Osteocyte (in vitro differentiated cells): Measurements from ENCODE around the gene PGF. TPM values are rescaled to one million over a fixed set of nuclear protein-coding genes. Genes with fewer than 3 reads are reported as not detected.

Experiments
- DNase-seq: peaks from one replicate; pipeline ENCODE4 v3.0.0; 2021; ENCODE audit warnings: mixed read lengths; ENCODE audit not compliant: unreplicated experiment; ENCODE audit errors: extremely low spot score
- H3K27ac Mint-ChIP-seq: one replicate; pipeline ENCODE4 v1.8.0; 2021; ENCODE audit warnings: mild to moderate bottlenecking, mixed read lengths; ENCODE audit not compliant: unreplicated experiment
- H3K27me3 Mint-ChIP-seq: one replicate; pipeline ENCODE4 v1.8.0; 2021; ENCODE audit warnings: mixed read lengths; ENCODE audit not compliant: unreplicated experiment
- H3K36me3 Mint-ChIP-seq: one replicate; pipeline ENCODE4 v1.8.0; 2021; ENCODE audit warnings: mixed read lengths; ENCODE audit not compliant: unreplicated experiment
- H3K4me1 Mint-ChIP-seq: one replicate; pipeline ENCODE4 v1.8.0; 2021; ENCODE audit warnings: mixed read lengths; ENCODE audit not compliant: unreplicated experiment
- H3K4me3 Mint-ChIP-seq: one replicate; pipeline ENCODE4 v1.8.0; 2021; ENCODE audit warnings: mild to moderate bottlenecking, moderate library complexity, mixed read lengths; ENCODE audit not compliant: unreplicated experiment
- H3K9me3 Mint-ChIP-seq: one replicate; pipeline ENCODE4 v1.8.0; 2021; ENCODE audit warnings: mixed read lengths; ENCODE audit not compliant: unreplicated experiment
- total RNA-seq: library from RNA; stranded (reverse); gene quantifications from 2 replicates; pipeline ENCODE4 v1.2.1, GENCODE V29; 2021
- TF ChIP-seq, protein P1 (sequence below): fragments of 200-600 bp; sonication (generic); IDR thresholded peaks from 2 replicates; pipeline ENCODE4 v1.5.0; 2021; ENCODE audit warnings: antibody characterized with exemption, mild to moderate bottlenecking, moderate library complexity

Gene PGF
- total RNA-seq, 1 donor from 2014 or later = 3.9 TPM

DNA sequence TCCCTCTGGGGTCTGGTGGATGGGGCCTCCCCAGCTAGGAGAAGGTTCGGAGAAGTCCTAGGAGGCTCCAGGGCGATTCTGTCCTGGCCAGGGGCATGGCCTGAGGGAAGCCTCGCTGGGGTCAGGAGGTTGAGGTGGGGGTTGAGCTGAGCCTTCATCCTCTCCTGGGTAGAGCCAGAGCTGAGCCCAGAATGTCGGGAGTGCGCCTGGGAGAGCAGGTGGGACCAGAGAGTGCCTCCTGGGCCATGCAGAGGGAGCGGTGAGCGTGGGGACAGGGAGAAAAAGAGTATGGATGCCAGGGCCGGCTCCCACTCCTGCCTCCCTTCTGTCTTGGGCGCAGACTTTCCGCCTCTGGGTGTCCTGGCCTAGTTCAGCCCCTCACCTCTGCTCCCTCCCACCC, 45.5 kb downstream of the PGF start:
- no peaks in the 10 kb centered on the region for H3K27me3 Mint-ChIP-seq
- H3K27ac Mint-ChIP-seq = no peak overlapping the region
- H3K4me3 Mint-ChIP-seq = no peak overlapping the region
- H3K36me3 Mint-ChIP-seq = no peaks in the 10 kb centered on the region
- TF ChIP-seq, protein P1, sequence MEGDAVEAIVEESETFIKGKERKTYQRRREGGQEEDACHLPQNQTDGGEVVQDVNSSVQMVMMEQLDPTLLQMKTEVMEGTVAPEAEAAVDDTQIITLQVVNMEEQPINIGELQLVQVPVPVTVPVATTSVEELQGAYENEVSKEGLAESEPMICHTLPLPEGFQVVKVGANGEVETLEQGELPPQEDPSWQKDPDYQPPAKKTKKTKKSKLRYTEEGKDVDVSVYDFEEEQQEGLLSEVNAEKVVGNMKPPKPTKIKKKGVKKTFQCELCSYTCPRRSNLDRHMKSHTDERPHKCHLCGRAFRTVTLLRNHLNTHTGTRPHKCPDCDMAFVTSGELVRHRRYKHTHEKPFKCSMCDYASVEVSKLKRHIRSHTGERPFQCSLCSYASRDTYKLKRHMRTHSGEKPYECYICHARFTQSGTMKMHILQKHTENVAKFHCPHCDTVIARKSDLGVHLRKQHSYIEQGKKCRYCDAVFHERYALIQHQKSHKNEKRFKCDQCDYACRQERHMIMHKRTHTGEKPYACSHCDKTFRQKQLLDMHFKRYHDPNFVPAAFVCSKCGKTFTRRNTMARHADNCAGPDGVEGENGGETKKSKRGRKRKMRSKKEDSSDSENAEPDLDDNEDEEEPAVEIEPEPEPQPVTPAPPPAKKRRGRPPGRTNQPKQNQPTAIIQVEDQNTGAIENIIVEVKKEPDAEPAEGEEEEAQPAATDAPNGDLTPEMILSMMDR = no peak
- peaks cover 15% of the 10 kb centered on the region for H3K4me1 Mint-ChIP-seq
- no peak for DNase-seq
- no peaks in the 10 kb centered on the region for H3K9me3 Mint-ChIP-seq

DNA sequence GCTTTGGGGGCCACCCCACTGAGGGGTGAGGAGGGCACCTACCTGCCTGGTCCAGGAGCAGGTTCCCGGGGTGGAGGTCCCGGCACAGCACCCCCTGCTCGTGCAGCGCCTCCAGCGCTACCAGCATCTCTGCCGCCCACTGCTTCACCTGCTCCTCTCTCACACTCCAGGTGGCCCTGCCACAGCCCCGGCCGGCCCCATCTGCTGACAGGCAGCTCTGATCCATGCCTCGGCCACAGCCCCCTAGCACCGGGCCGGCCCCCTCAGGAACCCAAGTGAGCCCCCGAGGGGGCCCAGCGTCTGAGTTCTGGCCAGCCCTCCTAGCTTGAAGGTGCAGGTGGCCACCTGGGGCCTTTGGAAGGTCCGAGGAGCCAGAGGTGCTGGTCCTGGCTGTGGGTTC, 45.9 kb downstream of the PGF start:
- no peaks in the 10 kb centered on the region for H3K27me3 Mint-ChIP-seq
- DNase-seq = no peak
- peaks cover 17% of the 10 kb centered on the region for H3K4me1 Mint-ChIP-seq
- H3K36me3 Mint-ChIP-seq = no peaks in the 10 kb centered on the region
- no peak overlapping the region for H3K4me3 Mint-ChIP-seq
- H3K27ac Mint-ChIP-seq = no peak overlapping the region
- H3K9me3 Mint-ChIP-seq = no peaks in the 10 kb centered on the region
- TF ChIP-seq, protein P1 = no peak

DNA sequence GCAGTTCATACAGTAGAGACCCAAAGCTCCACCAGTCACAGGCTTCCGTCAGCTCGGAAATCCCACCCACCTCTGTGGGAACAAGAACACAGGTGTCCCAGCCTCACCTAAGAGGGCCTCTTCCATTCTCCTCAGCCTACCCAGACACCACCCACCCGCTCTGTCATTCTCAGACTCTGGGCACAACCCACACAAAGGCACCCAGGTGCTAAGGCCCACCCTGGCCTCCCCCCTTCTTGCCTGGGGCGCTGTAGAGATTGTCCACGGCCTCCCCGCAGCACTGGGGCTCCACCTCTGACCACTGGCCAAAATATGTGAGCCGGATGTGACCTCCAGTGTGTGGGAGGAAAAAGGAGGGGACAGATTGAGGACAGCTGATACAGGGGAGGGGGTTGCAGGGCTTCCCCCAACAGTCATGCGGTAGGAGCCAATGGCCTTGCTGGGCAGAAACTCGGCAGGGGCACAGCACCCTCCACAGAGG, 46.5 kb downstream of the PGF start:
- no peak for DNase-seq
- Mint-ChIP-seq H3K4me3 (no peak overlapping the region), H3K9me3 (no peaks in the 10 kb centered on the region), H3K27me3 (no peaks in the 10 kb centered on the region), H3K4me1 (peaks cover 15% of the 10 kb centered on the region), H3K27ac (no peak overlapping the region), H3K36me3 (no peaks in the 10 kb centered on the region)
- TF ChIP-seq, protein P1 = no peak

DNA sequence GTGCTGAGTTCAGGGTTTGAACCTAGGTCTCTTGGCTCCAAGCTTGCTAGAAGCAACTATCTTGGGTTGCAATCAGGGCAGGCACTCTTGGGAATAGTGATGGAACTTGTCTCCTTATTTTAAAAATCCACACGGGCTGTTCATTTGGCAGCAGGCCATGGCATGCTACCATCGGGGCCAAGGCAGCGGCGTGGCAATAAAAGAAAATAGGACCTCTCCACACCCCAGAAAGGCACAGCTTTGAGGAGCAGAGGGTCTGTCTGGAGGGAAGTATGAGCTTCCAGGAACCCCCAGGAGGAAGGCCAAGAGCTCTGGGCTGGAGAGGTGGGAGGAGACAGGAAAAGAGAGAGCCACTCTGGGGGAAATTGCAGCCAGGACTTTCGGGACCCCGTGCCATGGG, 47.7 kb downstream of the PGF start:
- Mint-ChIP-seq H3K4me1 (peaks cover 15% of the 10 kb centered on the region), H3K4me3 (no peak overlapping the region), H3K9me3 (no peaks in the 10 kb centered on the region), H3K27ac (no peak overlapping the region), H3K36me3 (peaks cover 7% of the 10 kb centered on the region), H3K27me3 (no peaks in the 10 kb centered on the region)
- TF ChIP-seq, protein P1 = no peak
- no peak for DNase-seq

DNA sequence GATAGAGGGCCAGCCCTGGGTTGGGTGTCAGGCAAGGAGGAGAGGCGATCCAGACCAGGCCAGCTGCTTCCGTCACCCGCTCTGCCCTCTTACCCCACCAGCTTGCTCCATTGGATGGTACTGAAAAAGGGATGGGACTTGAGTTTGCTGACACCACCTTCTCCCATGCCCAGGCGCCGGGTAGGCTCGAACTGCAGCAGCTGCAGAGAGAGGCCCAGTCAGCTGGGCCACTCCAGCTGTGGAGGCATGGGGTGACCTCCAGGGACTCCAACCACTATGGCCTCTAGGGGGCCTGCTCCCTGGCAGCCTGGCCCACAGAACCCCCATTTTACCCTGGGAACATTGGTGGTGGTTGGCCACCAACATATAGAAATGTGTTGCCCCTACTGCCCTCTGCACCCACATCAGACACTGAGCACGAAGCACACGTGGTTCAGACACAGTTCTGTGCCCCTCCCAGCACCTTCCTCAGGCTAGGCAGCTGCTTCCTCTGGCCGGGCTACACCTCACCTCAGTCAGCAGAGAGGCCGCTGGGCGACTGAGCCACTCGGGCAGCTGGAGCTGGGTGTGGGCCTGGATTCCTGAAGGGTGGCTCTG, 48.4 kb downstream of the PGF start:
- no peak overlapping the region for H3K27ac Mint-ChIP-seq
- H3K4me3 Mint-ChIP-seq = no peak overlapping the region
- H3K36me3 Mint-ChIP-seq = peaks cover 15% of the 10 kb centered on the region
- H3K4me1 Mint-ChIP-seq = peaks cover 15% of the 10 kb centered on the region
- no peaks in the 10 kb centered on the region for H3K27me3 Mint-ChIP-seq
- TF ChIP-seq, protein P1 = no peak
- no peak for DNase-seq
- no peaks in the 10 kb centered on the region for H3K9me3 Mint-ChIP-seq
